GM10266 (cell line): ENCODE measurements around the gene COL5A1.

Experiments used
- DNase-seq: peaks from one replicate; pipeline ENCODE4 v3.0.0; 2012; ENCODE audit errors: extremely low spot score
- TF ChIP-seq, protein P1 (sequence below): IDR thresholded peaks from 2 replicates; pipeline ENCODE4 v1.5.1; 2012; ENCODE audit warnings: mild to moderate bottlenecking, low read depth; ENCODE audit not compliant: control insufficient read depth, insufficient read depth; ENCODE audit errors: missing control alignments

The COL5A1 gene

DNA sequence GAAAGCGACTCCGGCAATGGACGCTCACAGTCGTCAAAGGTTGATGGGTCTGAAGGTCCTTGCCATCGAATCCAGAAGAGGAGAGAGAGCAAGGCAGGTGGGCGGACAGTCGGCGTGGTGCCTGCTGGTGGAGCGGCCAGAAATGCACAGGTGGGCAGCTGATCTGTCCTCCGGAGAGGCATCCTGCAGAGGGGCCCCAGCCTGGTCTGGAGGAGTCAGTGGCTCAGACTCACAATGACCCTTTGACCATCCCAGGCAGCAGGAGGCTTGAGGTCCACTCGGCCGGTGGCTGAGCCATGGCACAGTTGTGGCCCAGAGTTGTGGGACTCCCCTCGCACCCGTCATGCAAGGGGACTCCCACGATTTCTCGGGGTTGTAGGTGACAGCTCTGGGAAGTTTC lies 204.6 kb downstream of the COL5A1 start:
- TF ChIP-seq, protein P1, sequence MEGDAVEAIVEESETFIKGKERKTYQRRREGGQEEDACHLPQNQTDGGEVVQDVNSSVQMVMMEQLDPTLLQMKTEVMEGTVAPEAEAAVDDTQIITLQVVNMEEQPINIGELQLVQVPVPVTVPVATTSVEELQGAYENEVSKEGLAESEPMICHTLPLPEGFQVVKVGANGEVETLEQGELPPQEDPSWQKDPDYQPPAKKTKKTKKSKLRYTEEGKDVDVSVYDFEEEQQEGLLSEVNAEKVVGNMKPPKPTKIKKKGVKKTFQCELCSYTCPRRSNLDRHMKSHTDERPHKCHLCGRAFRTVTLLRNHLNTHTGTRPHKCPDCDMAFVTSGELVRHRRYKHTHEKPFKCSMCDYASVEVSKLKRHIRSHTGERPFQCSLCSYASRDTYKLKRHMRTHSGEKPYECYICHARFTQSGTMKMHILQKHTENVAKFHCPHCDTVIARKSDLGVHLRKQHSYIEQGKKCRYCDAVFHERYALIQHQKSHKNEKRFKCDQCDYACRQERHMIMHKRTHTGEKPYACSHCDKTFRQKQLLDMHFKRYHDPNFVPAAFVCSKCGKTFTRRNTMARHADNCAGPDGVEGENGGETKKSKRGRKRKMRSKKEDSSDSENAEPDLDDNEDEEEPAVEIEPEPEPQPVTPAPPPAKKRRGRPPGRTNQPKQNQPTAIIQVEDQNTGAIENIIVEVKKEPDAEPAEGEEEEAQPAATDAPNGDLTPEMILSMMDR: no peak
- no peak for DNase-seq

DNA sequence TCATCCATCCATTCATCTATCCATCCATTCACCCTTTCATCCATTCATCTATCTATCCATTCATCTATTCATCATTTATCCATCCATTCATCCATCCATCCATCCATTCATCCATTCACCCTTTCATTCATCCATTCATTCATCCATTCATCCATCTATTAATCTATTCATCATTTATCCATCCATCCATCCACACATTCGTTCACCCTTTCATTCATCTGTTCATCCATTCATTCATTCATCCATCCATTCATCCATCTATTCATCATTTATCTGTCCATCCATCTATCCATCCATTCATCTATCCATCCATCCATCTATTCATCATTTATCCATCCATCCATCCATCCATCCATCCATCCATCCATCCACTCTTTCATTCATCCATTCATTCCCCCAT lies 205.1 kb downstream of the COL5A1 start:
- DNase-seq: no peak
- TF ChIP-seq, protein P1: no peak

DNA sequence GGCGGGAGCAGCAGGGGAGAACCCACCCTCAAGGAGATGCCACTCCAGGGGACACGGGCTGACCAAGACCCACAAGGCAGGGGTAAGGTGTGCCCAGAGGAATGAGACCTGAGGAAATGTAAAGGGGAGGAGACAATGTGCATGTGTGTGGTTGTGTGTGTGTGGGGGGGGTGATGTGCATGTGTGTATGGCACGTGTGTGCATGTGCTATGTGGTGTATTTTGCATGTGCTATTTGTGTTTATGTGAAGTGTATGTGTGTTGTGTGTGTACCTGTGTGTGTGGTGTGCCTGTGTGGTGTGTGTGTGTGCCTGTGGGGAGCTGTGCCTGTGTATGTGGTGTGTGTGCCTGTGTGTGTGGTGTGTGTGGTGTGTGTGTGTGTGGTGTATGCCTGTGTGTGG lies 205.5 kb downstream of the COL5A1 start:
- TF ChIP-seq, protein P1: no peak
- DNase-seq: no peak

DNA sequence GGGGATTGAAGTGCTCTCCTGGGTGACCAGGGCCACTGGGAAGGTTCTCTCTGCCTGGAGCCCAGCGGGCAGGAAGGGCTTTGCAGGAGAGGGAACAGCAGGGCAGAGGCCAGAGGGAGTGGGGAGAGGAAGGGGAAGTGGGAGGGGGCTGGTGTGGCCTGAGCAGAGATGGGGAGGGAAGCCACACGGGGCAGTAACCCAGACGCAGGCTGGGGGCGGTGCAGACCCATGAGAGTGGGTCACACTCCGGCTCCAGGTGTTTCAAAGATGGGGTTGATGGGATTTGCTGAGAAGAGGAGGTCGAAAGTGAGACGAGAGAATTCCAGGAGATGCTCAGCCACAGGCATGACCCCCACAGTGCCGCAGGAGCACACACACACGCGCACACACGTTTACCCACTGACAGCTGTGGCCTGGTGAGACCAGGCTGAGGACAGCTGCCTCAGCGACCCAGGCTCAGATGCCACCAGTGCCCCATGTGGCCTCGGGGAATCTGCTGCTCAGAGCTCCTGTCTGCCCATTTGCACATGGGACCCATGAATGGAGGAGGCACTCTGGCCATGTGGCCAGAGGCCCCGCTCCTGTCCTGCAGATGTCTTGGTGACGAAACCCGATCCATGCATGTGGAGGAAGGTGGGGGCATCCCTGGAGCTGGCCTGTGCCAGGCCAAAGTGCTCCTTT lies 206.3 kb downstream of the COL5A1 start:
- TF ChIP-seq, protein P1: no peak
- no peak for DNase-seq

DNA sequence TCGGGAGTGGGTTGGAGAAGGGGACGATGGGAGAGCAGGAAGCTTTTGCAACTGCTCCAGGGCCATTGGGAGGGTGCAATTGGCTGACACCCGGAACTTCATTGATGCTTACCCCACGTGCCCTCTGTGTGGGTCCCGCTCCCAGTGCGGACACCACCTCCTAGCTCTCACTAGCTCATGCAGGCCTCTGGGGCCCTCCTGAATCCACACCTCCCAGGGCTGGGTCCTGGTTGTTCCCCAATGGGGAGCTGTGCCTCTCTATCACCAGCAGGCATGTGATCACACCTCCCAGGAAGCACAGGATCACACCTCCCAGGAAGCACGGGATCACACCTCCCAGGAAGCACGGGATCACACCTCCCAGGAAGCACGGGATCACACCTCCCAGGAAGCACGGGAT lies 206.9 kb downstream of the COL5A1 start:
- TF ChIP-seq, protein P1: no peak

DNA sequence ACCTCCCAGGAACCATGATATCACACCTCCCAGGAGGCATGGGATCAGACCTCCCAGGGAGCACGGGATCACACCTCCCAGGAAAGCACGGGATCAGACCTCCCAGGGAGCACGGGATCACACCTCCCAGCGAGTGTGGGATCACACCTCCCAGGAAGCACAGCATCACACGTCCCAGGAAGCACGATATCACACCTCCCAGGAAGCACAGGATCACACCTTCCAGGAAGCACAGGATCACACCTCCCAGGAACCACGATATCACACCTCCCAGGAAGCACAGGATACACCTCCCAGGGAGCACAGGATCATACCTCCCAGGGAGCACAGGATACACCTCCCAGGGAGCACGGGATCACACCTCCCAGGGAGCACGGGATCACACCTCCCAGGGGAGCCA lies 209.0 kb downstream of the COL5A1 start:
- DNase-seq: no peak
- TF ChIP-seq, protein P1: no peak

More for the DNA sequence above, 206.9 kb downstream of the COL5A1 start:
- no peak for DNase-seq

DNA sequence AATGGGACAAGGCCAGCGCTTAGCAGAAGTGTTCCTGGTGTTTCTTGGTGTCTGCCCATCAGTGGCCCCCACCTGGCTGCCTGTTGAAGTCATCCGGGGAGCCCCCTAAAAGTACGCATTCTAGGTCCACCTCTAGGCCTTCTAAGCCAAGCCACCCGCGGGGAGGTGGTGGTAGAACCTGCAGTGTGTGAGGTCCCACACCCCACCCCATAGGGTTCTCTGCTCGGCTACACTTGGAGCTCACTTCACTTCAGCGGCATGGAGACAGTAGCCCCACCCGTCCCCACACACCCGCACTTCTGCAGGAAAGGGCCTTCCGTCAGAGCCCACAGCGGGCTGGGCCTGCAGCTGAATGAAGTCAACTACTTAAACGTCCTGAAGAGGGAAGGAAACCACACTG lies 209.4 kb downstream of the COL5A1 start:
- DNase-seq: no peak
- TF ChIP-seq, protein P1: no peak
